Heart right ventricle (tissue), 16 donors: ENCODE data around the gene ZNF200. TPM values are rescaled to one million over a fixed set of nuclear protein-coding genes. Genes with fewer than 3 reads are reported as not detected.

Experiments used
- ATAC-seq, 8 donors: fragments of 200-7000 bp; cut with Tn5 transposase; one replicate each; pipeline ENCODE4 v1.9.1; 2020; ENCODE audit warnings: mild to moderate bottlenecking in 8 of 8, moderate library complexity in 8 of 8, moderate number of reproducible peaks in 1 of 8
- DNase-seq, 2 donors: peaks; one replicate each; pipeline ENCODE4 v3.0.0-alpha.2; 2020
- H3K27ac ChIP-seq, 10 donors: fragments of 200-600 bp; sonication (generic) in 2 of 10; one replicate each; pipeline versions ENCODE4 v1.5.0 to v1.8.0; 2020 to 2022; ENCODE audit warnings: mild to moderate bottlenecking in 3 of 10
- H3K27me3 ChIP-seq, 7 donors: fragments of 200-600 bp; one replicate each; pipeline ENCODE4 v1.8.0; 2021 to 2022; ENCODE audit warnings: mild to moderate bottlenecking in 2 of 7
- H3K36me3 ChIP-seq, 9 donors: fragments of 200-600 bp; sonication (generic) in 1 of 9; one replicate each; pipeline versions ENCODE4 v1.5.0 to v1.8.0; 2020 to 2022; ENCODE audit warnings: mild to moderate bottlenecking in 2 of 9
- H3K4me1 ChIP-seq, 9 donors: fragments of 200-600 bp; sonication (generic) in 1 of 9; one replicate each; pipeline versions ENCODE4 v1.5.0 to v1.8.0; 2020 to 2022; ENCODE audit warnings: mild to moderate bottlenecking in 4 of 9
- H3K4me3 ChIP-seq, 10 donors: fragments of 200-600 bp; sonication (generic) in 2 of 10; one replicate each; pipeline versions ENCODE4 v1.5.0 to v1.8.0; 2020 to 2022; ENCODE audit warnings: mild to moderate bottlenecking in 7 of 10, moderate library complexity in 2 of 10
- H3K9me3 ChIP-seq, 11 donors: fragments of 200-600 bp in 10 of 11; sonication (generic) in 2 of 11; one replicate each; pipeline versions ENCODE4 v1.5.0 to v1.8.0; 2013 to 2022; ENCODE audit warnings: mild to moderate bottlenecking in 2 of 11, control low read depth in 1 of 11, moderate library complexity in 1 of 11
- WGBS, 2 donors: extraction: QIAGEN DNeasy Blood & Tissue Kit; methylation state at CpG; one replicate each; pipeline ENCODE4 v1.1.7; 2013; ENCODE audit warnings: inconsistent platforms in 1 of 2; 5-methylcytosine and 5-hydroxymethylcytosine counted together
- intact Hi-C, 10 donors: fragments of 100-400 bp; cut with DNase I; formaldehyde crosslinking; loops; one replicate each; pipeline versions ENCODE4 v1.11.1 to v1.14.2; 2022
- polyA plus RNA-seq, 2 donors: library from polyadenylated mRNA; stranded (reverse); fragments of 200-250 nt; gene quantifications; one replicate each; pipeline ENCODE4 v1.2.3, GENCODE V29; 2013
- total RNA-seq, 10 donors: library from RNA; stranded (reverse); fragmentation: NEBNext Ultra II Directional in 3 of 10; extraction: Animal tissue kit (Norgen Biotek cat#: 25700) in 3 of 10; gene quantifications; one replicate each; pipeline versions ENCODE4 v1.2.1 to v1.2.4, GENCODE V29; 2021 to 2023
- TF ChIP-seq, protein P1 (sequence below), 9 donors: fragments of 200-600 bp; sonication (generic) in 2 of 9; IDR thresholded peaks; one replicate each; pipeline versions ENCODE4 v1.5.0 to v1.8.0; 2021 to 2022; ENCODE audit warnings: antibody characterized with exemption in 9 of 9, mild to moderate bottlenecking in 5 of 9, moderate library complexity in 1 of 9
- donor health status: Arrhythmogenic right ventricular cardiomyopathy.
- donor health status: ischemic (EF 13 %, LVEDD 7.1; RV severe dilation, severe dysfunction).
- donor health status: healthy with polysubstance abuse.
- donor health status: DM: no; HTN: yes; CAD: no.
- donor health status: DM: no; HTN: no; CAD: no.
- donor health status: ischemic (EF 25% LVEDD 6.9; RV normal size, moderate dysfunction).
- donor health status: ischemic (EF 25% LVEDD 5.7; RV mildly dilated, moderate dysfunction).
- donor health status: healthy.
- donor health status: DM: yes; HTN: yes; CAD: no.
- donor health status: Ischemic cardiomyopathy.
- donor health status: ischemic (EF 35%, LVEDD 5.7; RV mildly dilated, moderate dysfunction).
- donor health status: nonischemic (EF 11% LVEDD 7.7; RV severe dilation, severe dysfunction).
- donor health status: DM: yes; HTN: yes; CAD: no.
- donor health status: PGD.
- donor health status: ischemic (EF 29% LVEDD 5.4; RV normal size, mild dysfunction).
- donor health status: nonischemic (EF 23%, LVEDD 6.1; RV moderate dilation, normal function).

ZNF200 gene
- total and polyA plus RNA-seq, 12 donors, result 2.9 to 8.9 (median 5.9) TPM

DNA sequence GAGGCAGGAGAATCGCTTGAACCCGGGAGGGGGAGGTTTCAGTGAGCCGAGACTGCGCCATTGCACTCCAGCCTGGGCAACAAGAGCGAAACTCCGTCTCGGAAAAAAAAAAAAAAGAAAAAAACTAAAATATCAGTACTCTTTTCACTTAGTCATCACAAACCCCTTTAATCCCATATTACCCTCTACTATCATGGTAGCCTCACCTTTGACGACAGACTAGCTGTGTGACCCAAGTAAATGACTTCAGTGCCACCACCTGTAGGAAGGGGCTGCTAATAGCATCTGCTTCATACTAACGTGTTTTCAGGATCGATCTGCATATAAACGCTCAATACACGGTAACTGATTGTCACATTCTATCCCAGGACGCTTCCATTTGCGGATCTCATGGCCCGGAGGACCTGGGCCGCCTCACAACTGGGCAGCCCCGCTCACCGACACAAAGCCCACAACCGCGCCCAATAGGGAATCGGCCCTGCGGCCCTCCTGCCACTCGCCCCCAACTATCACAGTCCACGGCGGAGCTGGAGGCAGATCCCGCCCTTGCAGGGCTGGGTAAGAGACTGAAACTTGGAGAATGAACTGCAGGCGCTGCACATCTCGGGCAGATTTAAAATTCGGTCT, 47.3 kb upstream of the ZNF200 start:
- Histone ChIP-seq H3K27me3 (no peaks in the 10 kb centered on the region), H3K4me1 (peaks cover 9 to 32% (median 26%) of the 10 kb centered on the region in 9 donors), H3K36me3 (peaks cover 0 to 25% (median 18%) of the 10 kb centered on the region in 9 donors), H3K9me3 (peaks cover 0 to 28% (median 13%) of the 10 kb centered on the region in 11 donors), H3K27ac (peak overlapping the region; percentile 98 to 99 (median 99)), H3K4me3 (peak overlapping the region; percentile 75 to 100 (median 95))
- ATAC-seq, result peak; percentile 30 to 61 (median 38)
- intact Hi-C loops, result loop anchor here in 6 of 10 donors (1.0 to 10.0 kb wide), 5 partner anchors 17 to 175 kb away; partner anchors contain the start of genes TIGD7 (in 1 of the 6), ZNF200 (in 1 of the 6) and ZNF75A (in 1 of the 6)
- no peak for DNase-seq
- 11 to 13% methylated on average over 29 of the region's 29 CpGs for WGBS, 2 donors
- TF ChIP-seq, protein P1, sequence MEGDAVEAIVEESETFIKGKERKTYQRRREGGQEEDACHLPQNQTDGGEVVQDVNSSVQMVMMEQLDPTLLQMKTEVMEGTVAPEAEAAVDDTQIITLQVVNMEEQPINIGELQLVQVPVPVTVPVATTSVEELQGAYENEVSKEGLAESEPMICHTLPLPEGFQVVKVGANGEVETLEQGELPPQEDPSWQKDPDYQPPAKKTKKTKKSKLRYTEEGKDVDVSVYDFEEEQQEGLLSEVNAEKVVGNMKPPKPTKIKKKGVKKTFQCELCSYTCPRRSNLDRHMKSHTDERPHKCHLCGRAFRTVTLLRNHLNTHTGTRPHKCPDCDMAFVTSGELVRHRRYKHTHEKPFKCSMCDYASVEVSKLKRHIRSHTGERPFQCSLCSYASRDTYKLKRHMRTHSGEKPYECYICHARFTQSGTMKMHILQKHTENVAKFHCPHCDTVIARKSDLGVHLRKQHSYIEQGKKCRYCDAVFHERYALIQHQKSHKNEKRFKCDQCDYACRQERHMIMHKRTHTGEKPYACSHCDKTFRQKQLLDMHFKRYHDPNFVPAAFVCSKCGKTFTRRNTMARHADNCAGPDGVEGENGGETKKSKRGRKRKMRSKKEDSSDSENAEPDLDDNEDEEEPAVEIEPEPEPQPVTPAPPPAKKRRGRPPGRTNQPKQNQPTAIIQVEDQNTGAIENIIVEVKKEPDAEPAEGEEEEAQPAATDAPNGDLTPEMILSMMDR (IDR thresholded peaks at IDR 0.05), result no peak

DNA sequence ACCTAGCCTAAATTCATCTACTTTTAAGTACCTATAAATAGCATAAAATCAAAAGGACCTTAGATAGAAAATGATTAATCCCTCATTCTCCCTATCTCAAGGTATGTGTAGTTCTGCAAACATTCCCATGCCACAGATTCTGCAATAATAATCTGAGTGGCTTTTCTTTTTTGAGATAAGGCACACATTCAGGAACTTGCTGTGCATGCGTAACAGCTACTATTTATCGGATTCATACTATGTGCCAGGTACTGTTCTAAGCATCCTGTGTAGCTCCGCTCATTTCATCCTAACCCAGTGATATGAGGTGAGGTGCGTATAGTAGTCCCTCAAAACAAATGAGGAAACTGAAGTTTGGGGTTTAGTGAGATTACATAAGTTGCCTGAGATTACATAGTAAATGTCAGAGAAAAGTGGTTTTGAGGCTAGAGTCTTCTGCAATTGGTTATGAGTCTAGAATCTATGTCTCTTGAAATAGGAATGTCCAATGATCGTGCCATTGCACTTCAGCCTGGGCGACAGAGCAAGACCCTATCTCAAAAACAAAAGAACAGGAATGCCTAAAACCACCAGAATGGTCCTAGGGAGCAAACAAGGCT, 46.4 kb upstream of the ZNF200 start:
- TF ChIP-seq, protein P1 (IDR thresholded peaks at IDR 0.05), result no peak
- Histone ChIP-seq H3K4me3 (no peak overlapping the region), H3K9me3 (peaks cover 0 to 19% (median 4%) of the 10 kb centered on the region in 11 donors), H3K27ac (no peak overlapping the region), H3K36me3 (peaks cover 0 to 16% (median 9%) of the 10 kb centered on the region in 9 donors), H3K4me1 (peaks cover 9 to 32% (median 26%) of the 10 kb centered on the region in 9 donors), H3K27me3 (no peaks in the 10 kb centered on the region)
- intact Hi-C loops, result loop anchor here in 2 of 10 donors (5.0 to 10.0 kb wide), 2 partner anchors 47 to 176 kb away; partner anchors contain the start of gene ZNF200 (in 1 of the 2)
- DNase-seq (no peak), ATAC-seq (no peak)
- WGBS, 2 donors, result 93 to 94% methylated on average over 6 of the region's 6 CpGs

DNA sequence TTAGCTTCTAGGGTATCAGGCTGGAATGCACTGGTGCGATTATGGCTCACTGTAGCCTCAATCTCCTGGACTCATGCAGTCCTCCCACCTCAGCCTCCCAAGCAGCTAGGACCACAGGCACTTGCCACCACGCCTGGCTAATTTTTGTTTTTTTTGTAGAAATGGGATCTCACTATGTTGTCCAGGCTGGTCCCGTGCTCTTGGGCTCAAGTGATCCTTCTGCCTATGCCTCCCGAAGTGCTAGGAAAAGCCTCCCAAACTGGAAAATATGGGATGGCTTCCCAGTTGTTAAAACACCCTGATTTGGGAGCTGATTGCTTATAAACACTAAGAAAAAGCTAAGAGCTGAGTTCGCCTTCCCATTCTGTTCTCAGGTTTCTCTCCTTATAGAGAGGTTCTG, 41.7 kb upstream of the ZNF200 start:
- Histone ChIP-seq H3K9me3 (peaks cover 0 to 36% (median 0%) of the 10 kb centered on the region in 11 donors), H3K27me3 (no peaks in the 10 kb centered on the region), H3K4me1 (peaks cover 0 to 5% (median under 1%) of the 10 kb centered on the region in 9 donors), H3K4me3 (no peak overlapping the region), H3K36me3 (no peaks in the 10 kb centered on the region), H3K27ac (no peak overlapping the region)
- intact Hi-C loops, result no loop called here
- ATAC-seq (no peak), DNase-seq (no peak)
- WGBS, 2 donors, result 86% methylated on average over 5 of the region's 5 CpGs
- TF ChIP-seq, protein P1 (IDR thresholded peaks at IDR 0.05), result no peak

DNA sequence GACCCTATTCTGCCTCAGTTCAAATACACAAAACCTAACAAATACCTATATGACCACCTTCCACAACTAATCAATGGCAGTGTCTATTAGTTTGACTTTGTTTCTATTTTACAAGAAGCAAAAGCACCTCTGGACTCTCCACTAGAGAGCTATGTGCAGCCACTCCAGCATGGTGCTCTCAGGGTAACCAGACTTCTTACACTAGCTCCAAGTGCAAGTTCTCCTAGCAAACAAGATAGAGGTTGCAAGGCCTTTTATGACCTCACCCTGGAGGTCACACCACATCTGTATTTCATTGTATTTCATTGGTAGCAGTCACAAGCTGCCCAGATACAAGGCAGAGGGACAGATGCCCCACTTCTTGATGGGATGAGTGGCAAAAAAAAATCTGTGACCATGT, 40.0 kb upstream of the ZNF200 start:
- no peak overlapping the region for H3K4me3 ChIP-seq
- ATAC-seq, result no peak
- no peak for DNase-seq
- intact Hi-C loops, result no loop called here
- TF ChIP-seq, protein P1 (IDR thresholded peaks at IDR 0.05), result no peak
- H3K27ac ChIP-seq, result no peak overlapping the region
- peaks cover 0 to 50% (median 0%) of the 10 kb centered on the region in 11 donors for H3K9me3 ChIP-seq
- peaks cover 0 to under 1% (median 0%) of the 10 kb centered on the region in 9 donors for H3K36me3 ChIP-seq
- no peaks in the 10 kb centered on the region for H3K4me1 ChIP-seq
- H3K27me3 ChIP-seq, result no peaks in the 10 kb centered on the region
